Karpas-422 (cell line): ENCODE measurements around the gene GMNC. TPM values are rescaled to one million over a fixed set of nuclear protein-coding genes. Genes with fewer than 3 reads are reported as not detected.

Source experiments
- DNase-seq: peaks from one replicate; pipeline ENCODE4 v3.0.0-alpha.2; 2015
- H2AFZ ChIP-seq: fragments of 200-600 bp; sonication (generic); 2 replicates; pipeline ENCODE4 v1.6.1; 2014; ENCODE audit warnings: antibody characterized with exemption, low read length, mixed read lengths
- H3K27ac ChIP-seq: fragments of 200-600 bp; sonication (generic); 2 replicates; pipeline ENCODE4 v1.5.1; 2014; ENCODE audit warnings: mild to moderate bottlenecking, low read length, moderate library complexity
- H3K27me3 ChIP-seq: fragments of 200-600 bp; sonication (generic); 2 replicates; pipeline ENCODE4 v1.6.1; 2014; ENCODE audit warnings: low read length, mixed read lengths
- H3K36me3 ChIP-seq: fragments of 200-600 bp; sonication (generic); 2 replicates; pipeline ENCODE4 v1.6.1; 2014; ENCODE audit warnings: low read length, mixed read lengths; ENCODE audit not compliant: insufficient read depth
- H3K4me1 ChIP-seq: fragments of 200-600 bp; sonication (generic); 2 replicates; pipeline ENCODE4 v1.6.1; 2014; ENCODE audit warnings: mild to moderate bottlenecking, low read length, mixed read lengths
- H3K4me2 ChIP-seq: fragments of 200-600 bp; sonication (generic); 2 replicates; pipeline ENCODE4 v1.6.1; 2014; ENCODE audit warnings: low read length, low read depth, mild to moderate bottlenecking; ENCODE audit not compliant: poor library complexity, severe bottlenecking
- H3K4me3 ChIP-seq: fragments of 200-600 bp; sonication (generic); 2 replicates; pipeline ENCODE4 v1.5.1; 2014; ENCODE audit warnings: mild to moderate bottlenecking, antibody characterized with exemption, low read length, mixed read lengths
- H3K79me2 ChIP-seq: fragments of 200-600 bp; sonication (generic); 2 replicates; pipeline ENCODE4 v1.6.1; 2014; ENCODE audit warnings: mild to moderate bottlenecking, low read length, mixed read lengths
- H3K9ac ChIP-seq: fragments of 200-600 bp; sonication (generic); 2 replicates; pipeline ENCODE4 v1.6.0; 2014; ENCODE audit warnings: low read length
- H3K9me2 ChIP-seq: fragments of 200-600 bp; sonication (generic), shearing (Covaris generic); replicated peaks from 2 replicates; pipeline ENCODE4 v1.6.0; 2014; ENCODE audit warnings: mild to moderate bottlenecking, low read length, moderate library complexity; ENCODE audit not compliant: insufficient read depth
- H3K9me3 ChIP-seq: fragments of 300-700, 200-600 bp; sonication (generic); 2 replicates; pipeline ENCODE4 v1.6.1; 2014; ENCODE audit warnings: low read length, mixed read lengths
- H4K20me1 ChIP-seq: fragments of 200-600 bp; sonication (generic); 2 replicates; pipeline ENCODE4 v1.6.1; 2014; ENCODE audit warnings: mild to moderate bottlenecking, antibody characterized with exemption, low read length, low read depth; ENCODE audit not compliant: insufficient read depth
- total RNA-seq: library from RNA; depleted of rRNA; stranded (reverse); fragments of >200 nt; shearing (Covaris generic); gene quantifications from 2 replicates; pipeline ENCODE4 v1.2.3, GENCODE V29; 2014; ENCODE audit warnings: low replicate concordance; rRNA removed

Gene GMNC, protein sequence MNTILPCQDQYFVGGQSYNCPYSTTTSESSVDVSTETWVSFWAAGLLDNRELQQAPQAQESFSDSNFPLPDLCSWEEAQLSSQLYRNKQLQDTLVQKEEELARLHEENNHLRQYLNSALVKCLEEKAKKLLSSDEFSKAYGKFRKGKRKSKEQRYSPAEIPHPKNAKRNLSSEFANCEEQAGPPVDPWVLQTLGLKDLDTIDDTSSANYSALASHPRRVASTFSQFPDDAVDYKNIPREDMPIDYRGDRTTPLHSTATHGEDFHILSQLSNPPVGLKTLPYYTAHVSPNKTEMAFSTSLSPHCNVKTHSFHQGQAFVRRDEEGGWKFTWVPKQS
- not detected in 2 replicates for total RNA-seq

DNA sequence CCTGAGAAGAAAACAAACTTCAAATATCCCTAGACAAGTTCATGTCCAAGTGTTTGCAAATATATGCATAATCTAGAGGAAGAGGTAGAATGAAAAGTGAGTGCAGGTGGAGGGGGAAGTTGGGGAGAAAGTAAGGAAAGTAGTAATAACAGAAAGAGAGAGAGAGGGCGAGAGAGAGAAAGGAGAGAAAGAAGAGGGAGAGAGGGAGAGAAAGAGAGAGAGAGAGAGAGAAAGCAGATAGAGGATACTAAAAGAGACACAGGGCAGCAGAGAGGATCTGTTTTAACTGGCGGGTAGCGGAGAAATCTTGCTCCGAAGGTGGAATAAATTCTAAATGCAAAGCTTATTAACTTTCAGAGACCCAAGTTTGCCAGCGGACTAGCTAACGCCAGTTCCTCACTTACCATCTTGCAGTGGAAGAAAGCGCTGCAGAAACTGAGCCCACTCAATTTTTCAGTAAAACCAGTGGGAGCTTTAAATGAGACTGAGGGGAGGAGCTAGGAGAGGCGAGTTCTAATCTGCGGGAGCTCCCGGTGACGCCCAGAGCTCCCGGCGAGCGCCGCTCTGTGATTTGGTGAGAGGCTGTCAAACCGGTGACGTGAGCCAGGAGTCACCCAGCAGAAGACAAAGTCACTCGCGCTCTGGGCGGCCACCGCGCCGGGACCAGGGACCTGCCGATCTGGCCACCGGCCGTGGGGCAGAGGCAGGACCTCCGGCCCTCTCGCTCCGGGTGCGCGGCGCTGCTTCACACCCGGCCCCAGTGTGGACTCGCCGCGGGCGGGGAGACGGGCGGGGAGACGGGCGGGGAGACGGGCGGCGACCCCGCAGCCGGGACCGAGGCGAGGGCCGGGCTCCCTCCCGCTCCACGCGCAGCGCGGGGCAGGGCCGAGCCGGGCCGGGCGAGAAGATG is at the start of gene GMNC:
GMNC (minus strand) TSS at position 486 of the 910 bp plus-strand sequence; CDS start at position 407, 79 bp downstream.
- Histone ChIP-seq H3K9me2 (no peaks in the 10 kb centered on the region), H3K4me2 (no peak within 1 kb of the TSS), H3K36me3 (no peaks in the 10 kb centered on the region), H3K9ac (no peak within 1 kb of the TSS), H3K4me3 (no peak within 1 kb of the TSS), H2AFZ (no peak within 1 kb of the TSS), H3K4me1 (no peaks in the 10 kb centered on the region), H3K27ac (no peak within 1 kb of the TSS), H3K27me3 (no peaks in the 10 kb centered on the region), H4K20me1 (no peaks in the 10 kb centered on the region), H3K9me3 (peaks cover 50% of the 10 kb centered on the region), H3K79me2 (no peaks in the 10 kb centered on the region)
- no peak for DNase-seq

DNA sequence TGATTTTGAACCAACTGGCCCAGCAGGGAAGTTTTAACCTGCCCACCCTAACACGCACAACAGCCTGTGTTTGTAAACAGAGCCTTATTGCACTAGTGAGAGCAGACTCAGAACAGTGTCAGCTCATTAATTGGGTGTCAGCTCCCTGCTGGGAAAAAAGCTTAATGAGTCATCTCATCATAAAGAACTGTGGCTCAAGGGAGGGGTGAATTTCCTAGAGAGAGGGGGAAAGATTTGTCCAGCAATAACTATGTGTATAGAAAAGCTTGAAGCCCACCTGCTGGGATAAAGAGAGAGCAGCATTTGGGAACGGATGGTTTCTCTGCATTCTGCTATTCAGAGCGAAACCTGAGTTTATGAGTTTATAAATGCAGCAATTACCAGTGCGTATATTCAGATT is 48.9 kb upstream of the GMNC start:
- DNase-seq, result no peak
- Histone ChIP-seq H3K36me3 (no peaks in the 10 kb centered on the region), H3K4me1 (no peaks in the 10 kb centered on the region), H3K4me2 (no peak overlapping the region), H4K20me1 (no peaks in the 10 kb centered on the region), H2AFZ (no peak overlapping the region), H3K9me2 (no peaks in the 10 kb centered on the region), H3K9me3 (peaks cover 26% of the 10 kb centered on the region), H3K27ac (no peak overlapping the region), H3K9ac (no peak overlapping the region), H3K27me3 (no peaks in the 10 kb centered on the region), H3K79me2 (no peaks in the 10 kb centered on the region), H3K4me3 (no peak overlapping the region)

DNA sequence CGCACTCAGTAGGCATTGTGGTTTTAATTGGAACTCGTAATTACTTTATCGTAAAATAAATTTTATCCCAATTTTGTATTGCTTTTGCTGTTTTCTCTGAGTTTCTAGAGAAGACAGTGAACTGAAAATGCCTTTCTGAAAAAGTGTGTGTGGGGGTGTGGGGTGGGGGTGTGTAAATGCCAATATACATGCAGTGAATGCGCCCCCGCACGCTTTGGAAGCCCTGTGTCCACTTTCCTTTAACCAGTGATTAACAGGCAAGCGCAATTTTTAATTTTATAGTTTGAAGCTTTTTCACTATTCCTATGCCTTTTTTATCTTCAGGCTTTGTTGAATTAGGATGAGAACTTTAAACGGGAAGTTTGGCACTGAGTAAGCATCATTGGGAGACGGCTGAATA is 47.4 kb upstream of the GMNC start:
- Histone ChIP-seq H3K4me1 (no peaks in the 10 kb centered on the region), H2AFZ (no peak overlapping the region), H3K9me3 (peaks cover 20% of the 10 kb centered on the region), H3K79me2 (no peaks in the 10 kb centered on the region), H3K9ac (no peak overlapping the region), H3K4me3 (no peak overlapping the region), H3K27ac (no peak overlapping the region), H4K20me1 (no peaks in the 10 kb centered on the region), H3K4me2 (no peak overlapping the region), H3K27me3 (no peaks in the 10 kb centered on the region), H3K9me2 (no peaks in the 10 kb centered on the region), H3K36me3 (no peaks in the 10 kb centered on the region)
- DNase-seq, result no peak

DNA sequence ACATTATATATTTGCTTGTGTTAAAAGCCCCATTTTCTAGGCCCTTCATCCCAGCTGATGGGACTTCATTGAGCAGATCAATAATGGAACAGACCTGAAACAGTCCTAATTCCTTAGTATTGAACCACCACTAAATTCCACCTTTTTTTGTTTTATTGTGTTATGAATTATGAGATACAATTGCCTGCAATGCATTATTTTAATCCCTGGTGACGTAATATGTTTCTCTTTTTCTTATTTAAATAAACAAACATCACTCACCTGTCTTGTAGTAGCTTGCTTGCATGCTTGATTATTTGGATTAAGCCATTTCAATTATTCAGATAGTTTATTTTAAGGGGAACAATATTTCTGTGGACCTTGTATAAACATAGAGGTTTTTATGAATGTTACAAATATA is 40.7 kb upstream of the GMNC start:
- no peaks in the 10 kb centered on the region for H3K79me2 ChIP-seq
- H3K4me1 ChIP-seq, result no peaks in the 10 kb centered on the region
- H3K4me2 ChIP-seq, result no peak overlapping the region
- H3K9ac ChIP-seq, result no peak overlapping the region
- DNase-seq, result no peak
- no peaks in the 10 kb centered on the region for H3K27me3 ChIP-seq
- H4K20me1 ChIP-seq, result no peaks in the 10 kb centered on the region
- no peak overlapping the region for H3K4me3 ChIP-seq
- H3K9me3 ChIP-seq, result peaks cover 40% of the 10 kb centered on the region
- H3K9me2 ChIP-seq, result no peaks in the 10 kb centered on the region
- H3K36me3 ChIP-seq, result no peaks in the 10 kb centered on the region
- no peak overlapping the region for H2AFZ ChIP-seq
- no peak overlapping the region for H3K27ac ChIP-seq

DNA sequence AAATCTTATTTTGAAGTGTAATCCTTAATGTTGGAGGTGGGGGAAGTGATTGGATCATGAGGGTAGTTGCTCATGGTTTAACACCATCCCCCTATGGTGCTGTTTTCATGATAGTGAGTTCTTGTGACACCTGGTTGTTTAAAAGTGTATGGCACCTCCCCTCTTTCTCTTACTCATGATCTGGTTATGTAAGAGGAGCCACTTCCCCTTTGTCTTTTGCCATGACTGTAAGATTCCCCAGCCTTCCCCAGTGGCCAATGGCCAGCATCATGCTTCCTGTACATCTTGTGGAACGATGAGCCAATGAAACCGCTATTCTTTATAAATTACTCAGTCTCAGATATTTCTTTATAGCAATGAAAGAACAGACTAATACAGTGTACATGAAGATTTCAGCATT is 39.8 kb upstream of the GMNC start:
- Histone ChIP-seq H3K79me2 (no peaks in the 10 kb centered on the region), H4K20me1 (no peaks in the 10 kb centered on the region), H3K4me2 (no peak overlapping the region), H3K4me3 (no peak overlapping the region), H3K36me3 (no peaks in the 10 kb centered on the region), H2AFZ (no peak overlapping the region), H3K27me3 (no peaks in the 10 kb centered on the region), H3K9me2 (no peaks in the 10 kb centered on the region), H3K9me3 (peaks cover 41% of the 10 kb centered on the region), H3K4me1 (no peaks in the 10 kb centered on the region), H3K27ac (no peak overlapping the region), H3K9ac (no peak overlapping the region)
- DNase-seq, result no peak

DNA sequence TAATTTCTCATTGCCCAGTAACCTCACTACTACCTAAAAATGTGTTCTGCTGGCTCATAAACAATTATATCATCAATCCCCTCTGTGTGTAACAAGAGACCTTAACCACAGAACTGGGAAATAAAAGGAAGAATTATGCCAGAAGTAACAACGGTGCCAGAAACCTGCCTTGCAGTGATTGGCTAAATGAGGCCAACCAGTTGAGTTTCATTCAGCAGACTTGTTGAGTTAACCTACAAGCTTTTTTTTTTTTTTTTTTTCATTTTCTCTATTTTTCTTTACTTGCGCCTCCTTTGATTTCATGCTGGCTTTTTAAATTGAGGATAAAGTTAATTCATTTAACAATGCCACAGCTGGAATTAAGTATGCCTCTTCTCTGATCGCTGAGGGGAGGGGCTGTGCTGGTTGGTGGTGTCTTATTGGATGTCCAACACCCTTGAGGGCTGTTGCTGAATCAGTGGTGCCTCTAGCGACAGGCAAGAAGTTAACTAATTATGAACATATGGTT is 30.0 kb upstream of the GMNC start:
- Histone ChIP-seq H3K4me1 (no peaks in the 10 kb centered on the region), H3K79me2 (no peaks in the 10 kb centered on the region), H3K27ac (no peak overlapping the region), H3K4me3 (no peak overlapping the region), H3K9me3 (peaks cover 44% of the 10 kb centered on the region), H3K36me3 (no peaks in the 10 kb centered on the region), H4K20me1 (no peaks in the 10 kb centered on the region), H2AFZ (no peak overlapping the region), H3K9ac (no peak overlapping the region), H3K9me2 (no peaks in the 10 kb centered on the region), H3K4me2 (no peak overlapping the region), H3K27me3 (no peaks in the 10 kb centered on the region)
- no peak for DNase-seq

DNA sequence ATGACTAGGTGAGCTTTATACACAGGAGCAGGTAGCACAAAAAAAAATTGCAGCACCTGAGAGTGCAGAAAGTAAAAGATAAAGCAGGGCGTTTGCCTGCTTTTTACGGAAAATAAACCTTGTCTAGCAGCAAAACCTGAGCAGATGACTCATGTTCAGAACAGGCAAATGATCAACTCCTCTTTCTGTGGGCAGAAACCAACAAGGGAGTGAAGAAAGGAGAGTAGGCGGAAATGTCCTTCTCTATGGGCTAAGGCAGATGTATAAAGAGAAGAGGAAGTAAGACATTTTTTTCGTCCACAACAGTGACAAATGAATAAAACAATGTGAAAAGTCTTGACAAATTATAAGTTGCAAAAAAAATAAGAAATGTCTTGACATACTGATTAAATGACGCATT is 24.5 kb upstream of the GMNC start:
- H3K79me2 ChIP-seq, result no peaks in the 10 kb centered on the region
- no peaks in the 10 kb centered on the region for H3K27me3 ChIP-seq
- no peaks in the 10 kb centered on the region for H4K20me1 ChIP-seq
- no peaks in the 10 kb centered on the region for H3K36me3 ChIP-seq
- DNase-seq, result no peak
- no peaks in the 10 kb centered on the region for H3K9me2 ChIP-seq
- H2AFZ ChIP-seq, result no peak overlapping the region
- H3K9me3 ChIP-seq, result peaks cover 15% of the 10 kb centered on the region
- H3K4me1 ChIP-seq, result no peaks in the 10 kb centered on the region
- no peak overlapping the region for H3K4me3 ChIP-seq
- no peak overlapping the region for H3K27ac ChIP-seq
- no peak overlapping the region for H3K9ac ChIP-seq
- H3K4me2 ChIP-seq, result no peak overlapping the region
